ENCODE data around the gene SUSD2. TPM values are rescaled to one million over a fixed set of nuclear protein-coding genes. Genes with fewer than 3 reads are reported as not detected.
"Not testable (repeated sequence)": the region's sequence is repeated elsewhere in the genome, so short reads cannot be mapped to it uniquely, and the experiment has no call there.

The SUSD2 gene
- total RNA-seq (2014; rRNA removed; shearing (Covaris generic)): not detected in 2 replicates

- in situ Hi-C loops (cut with HindIII; ENCODE audit: low sequenced_read_pairs): no loop called here
- DNase-seq (ENCODE audit: low spot score): peak; percentile 94
Measured at GRCh38 chr22:24181088-24181995, at the start of gene SUSD2. Gene SUSD2, plus strand, starts transcription at chr22:24181487. Its CDS starts 33 bp downstream, at chr22:24181520.

- DNase-seq (ENCODE audit: low spot score): no peak
- in situ Hi-C loops (cut with HindIII; ENCODE audit: low sequenced_read_pairs): no loop called here
Measured at GRCh38 chr22:24133187-24133965, 47.9 kb upstream of the SUSD2 start.

GRCh38 chr22:24134090-24134846 is 47.0 kb upstream of the SUSD2 start:
- no peak for DNase-seq (ENCODE audit: low spot score)
- in situ Hi-C loops (cut with HindIII; ENCODE audit: low sequenced_read_pairs): no loop called here

GRCh38 chr22:24136533-24136932 is 44.8 kb upstream of the SUSD2 start:
- DNase-seq (ENCODE audit: low spot score); in situ Hi-C loops (cut with HindIII; ENCODE audit: low sequenced_read_pairs): not testable (repeated sequence)

- in situ Hi-C loops (cut with HindIII; ENCODE audit: low sequenced_read_pairs): no loop called here
- DNase-seq (ENCODE audit: low spot score): no peak
Measured at GRCh38 chr22:24137595-24137994, 43.7 kb upstream of the SUSD2 start.

- DNase-seq (ENCODE audit: low spot score): no peak
- in situ Hi-C loops (cut with HindIII; ENCODE audit: low sequenced_read_pairs): no loop called here
Measured at GRCh38 chr22:24138649-24139420, 42.5 kb upstream of the SUSD2 start.

- in situ Hi-C loops (cut with HindIII; ENCODE audit: low sequenced_read_pairs): no loop called here
- no peak for DNase-seq (ENCODE audit: low spot score)
Measured at GRCh38 chr22:24140357-24140756, 40.9 kb upstream of the SUSD2 start.

- in situ Hi-C loops (cut with HindIII; ENCODE audit: low sequenced_read_pairs): no loop called here
- DNase-seq (ENCODE audit: low spot score): no peak
Measured at GRCh38 chr22:24141586-24141985, 39.7 kb upstream of the SUSD2 start.

- DNase-seq (ENCODE audit: low spot score): no peak
- in situ Hi-C loops (cut with HindIII; ENCODE audit: low sequenced_read_pairs): no loop called here
Measured at GRCh38 chr22:24142241-24142640, 39.0 kb upstream of the SUSD2 start.

GRCh38 chr22:24142831-24143230 is 38.5 kb upstream of the SUSD2 start:
- no peak for DNase-seq (ENCODE audit: low spot score)
- in situ Hi-C loops (cut with HindIII; ENCODE audit: low sequenced_read_pairs): no loop called here

GRCh38 chr22:24144056-24144777 is 37.1 kb upstream of the SUSD2 start:
- no peak for DNase-seq (ENCODE audit: low spot score)
- in situ Hi-C loops (cut with HindIII; ENCODE audit: low sequenced_read_pairs): no loop called here

- no peak for DNase-seq (ENCODE audit: low spot score)
- in situ Hi-C loops (cut with HindIII; ENCODE audit: low sequenced_read_pairs): no loop called here
Measured at GRCh38 chr22:24144778-24145085, 36.6 kb upstream of the SUSD2 start.

GRCh38 chr22:24145446-24146193 is 35.7 kb upstream of the SUSD2 start:
- in situ Hi-C loops (cut with HindIII; ENCODE audit: low sequenced_read_pairs): no loop called here
- no peak for DNase-seq (ENCODE audit: low spot score)

GRCh38 chr22:24146194-24146616 is 35.1 kb upstream of the SUSD2 start:
- in situ Hi-C loops (cut with HindIII; ENCODE audit: low sequenced_read_pairs): no loop called here
- DNase-seq (ENCODE audit: low spot score): no peak

- in situ Hi-C loops (cut with HindIII; ENCODE audit: low sequenced_read_pairs): no loop called here
- DNase-seq (ENCODE audit: low spot score): no peak
Measured at GRCh38 chr22:24146791-24147353, 34.4 kb upstream of the SUSD2 start.

GRCh38 chr22:24147666-24148065 is 33.6 kb upstream of the SUSD2 start:
- in situ Hi-C loops (cut with HindIII; ENCODE audit: low sequenced_read_pairs): no loop called here
- DNase-seq (ENCODE audit: low spot score): no peak
